ENCODE measurements around the gene APOL1.
"Not testable (repeated sequence)": the region's sequence is repeated elsewhere in the genome, so short reads cannot be mapped to it uniquely, and the experiment has no call there.

APOL1 gene

GRCh38 chr22:36224245-36224644, 28.7 kb upstream of the APOL1 start:
- Histone ChIP-seq H3K4me3 (ENCODE audit: low read depth in 1 of 2, low read length in 2 of 2) (no peak overlapping the region), H3K36me3 (ENCODE audit: control insufficient read depth in 1 of 2, insufficient read depth in 2 of 2, low read length in 2 of 2) (peaks cover 7 to 25% of the 10 kb centered on the region in 2 donors), H3K9ac (ENCODE audit: low read depth in 1 of 2, low read length in 2 of 2) (no peak overlapping the region), H3K27ac (ENCODE audit: low read depth, low read length) (no peak overlapping the region), H3K4me1 (ENCODE audit: control insufficient read depth in 1 of 2, insufficient read depth in 2 of 2, low read length in 2 of 2) (peaks cover 5 to 8% of the 10 kb centered on the region in 2 donors), H3K27me3 (ENCODE audit: control insufficient read depth in 1 of 2, insufficient read depth in 2 of 2, low read length in 2 of 2) (no peaks in the 10 kb centered on the region), H3K9me3 (ENCODE audit: control insufficient read depth in 1 of 2, low read length in 2 of 2) (no peaks in the 10 kb centered on the region)

DNA sequence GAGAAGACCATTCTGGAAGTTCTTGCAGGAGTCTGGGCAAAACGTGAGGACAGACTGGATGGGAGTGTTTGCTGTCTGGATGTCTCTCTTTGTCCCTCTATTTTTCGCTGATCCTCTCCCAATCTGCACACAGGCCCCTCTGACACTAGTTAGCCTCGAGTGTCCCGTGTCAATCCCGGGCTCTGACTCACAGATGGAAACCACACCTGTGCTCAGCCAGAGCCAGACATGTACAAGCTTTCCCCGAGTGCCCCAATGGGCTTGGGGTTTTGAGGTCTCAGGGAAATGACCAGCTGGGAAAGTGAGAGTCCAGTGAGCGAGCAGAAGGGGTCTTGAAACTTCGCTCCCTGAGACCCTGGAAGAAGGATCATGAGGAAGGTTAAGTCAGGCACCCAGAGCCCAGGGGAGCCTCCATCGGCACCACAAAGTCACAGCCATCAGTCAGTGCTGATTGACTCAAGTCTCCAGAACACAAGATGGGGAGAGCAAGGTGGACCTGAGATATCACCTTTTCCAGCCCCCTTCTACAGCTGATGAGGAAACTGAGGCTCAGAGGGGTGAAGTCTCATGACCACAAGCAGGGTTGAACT, 27.5 kb upstream of the APOL1 start:
- Histone ChIP-seq H3K27me3 (ENCODE audit: control insufficient read depth in 1 of 2, insufficient read depth in 2 of 2, low read length in 2 of 2) (no peaks in the 10 kb centered on the region), H3K36me3 (ENCODE audit: control insufficient read depth in 1 of 2, insufficient read depth in 2 of 2, low read length in 2 of 2) (peaks cover 10 to 33% of the 10 kb centered on the region in 2 donors), H3K4me1 (ENCODE audit: control insufficient read depth in 1 of 2, insufficient read depth in 2 of 2, low read length in 2 of 2) (peaks cover 5% of the 10 kb centered on the region in 2 donors), H3K9ac (ENCODE audit: low read depth in 1 of 2, low read length in 2 of 2) (no peak overlapping the region), H3K27ac (ENCODE audit: low read depth, low read length) (no peak overlapping the region), H3K4me3 (ENCODE audit: low read depth in 1 of 2, low read length in 2 of 2) (no peak overlapping the region), H3K9me3 (ENCODE audit: control insufficient read depth in 1 of 2, low read length in 2 of 2) (no peaks in the 10 kb centered on the region)

DNA sequence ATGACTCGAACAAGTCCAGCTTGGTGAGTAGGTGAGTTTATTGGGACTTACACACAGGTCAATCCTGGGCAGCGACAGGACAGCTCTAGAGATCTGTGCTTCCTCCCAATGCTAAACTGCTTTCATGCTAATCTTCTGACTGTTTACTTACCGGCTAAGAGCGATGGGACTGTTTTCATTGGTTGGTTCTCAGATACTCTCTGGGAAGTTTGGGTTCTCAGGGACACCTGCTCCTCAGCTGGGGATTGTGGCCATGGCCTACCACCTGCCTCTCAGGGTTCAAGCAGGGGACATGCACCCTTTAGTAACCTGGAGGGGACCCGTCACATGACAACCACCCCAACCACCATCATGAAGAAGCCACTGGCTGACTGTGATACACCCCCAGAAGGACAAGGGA, 26.7 kb upstream of the APOL1 start:
- H3K36me3 ChIP-seq (ENCODE audit: control insufficient read depth in 1 of 2, insufficient read depth in 2 of 2, low read length in 2 of 2): peaks cover 14 to 40% of the 10 kb centered on the region in 2 donors
- no peaks in the 10 kb centered on the region for H3K9me3 ChIP-seq (ENCODE audit: control insufficient read depth in 1 of 2, low read length in 2 of 2)
- no peak overlapping the region for H3K4me3 ChIP-seq (ENCODE audit: low read depth in 1 of 2, low read length in 2 of 2)
- H3K27ac ChIP-seq (ENCODE audit: low read depth, low read length): no peak overlapping the region
- H3K9ac ChIP-seq (ENCODE audit: low read depth in 1 of 2, low read length in 2 of 2): no peak overlapping the region
- peaks cover 0 to 5% of the 10 kb centered on the region in 2 donors for H3K4me1 ChIP-seq (ENCODE audit: control insufficient read depth in 1 of 2, insufficient read depth in 2 of 2, low read length in 2 of 2)
- no peaks in the 10 kb centered on the region for H3K27me3 ChIP-seq (ENCODE audit: control insufficient read depth in 1 of 2, insufficient read depth in 2 of 2, low read length in 2 of 2)

GRCh38 chr22:36227396-36227795, 25.5 kb upstream of the APOL1 start:
- no peak overlapping the region for H3K27ac ChIP-seq (ENCODE audit: low read depth, low read length)
- H3K36me3 ChIP-seq (ENCODE audit: control insufficient read depth in 1 of 2, insufficient read depth in 2 of 2, low read length in 2 of 2): peaks cover 14 to 52% of the 10 kb centered on the region in 2 donors
- no peak overlapping the region for H3K9ac ChIP-seq (ENCODE audit: low read depth in 1 of 2, low read length in 2 of 2)
- H3K4me3 ChIP-seq (ENCODE audit: low read depth in 1 of 2, low read length in 2 of 2): no peak overlapping the region
- H3K4me1 ChIP-seq (ENCODE audit: control insufficient read depth in 1 of 2, insufficient read depth in 2 of 2, low read length in 2 of 2): no peaks in the 10 kb centered on the region
- no peaks in the 10 kb centered on the region for H3K27me3 ChIP-seq (ENCODE audit: control insufficient read depth in 1 of 2, insufficient read depth in 2 of 2, low read length in 2 of 2)
- no peaks in the 10 kb centered on the region for H3K9me3 ChIP-seq (ENCODE audit: control insufficient read depth in 1 of 2, low read length in 2 of 2)

GRCh38 chr22:36227806-36228205, 25.1 kb upstream of the APOL1 start:
- no peak overlapping the region for H3K27ac ChIP-seq (ENCODE audit: low read depth, low read length)
- no peaks in the 10 kb centered on the region for H3K4me1 ChIP-seq (ENCODE audit: control insufficient read depth in 1 of 2, insufficient read depth in 2 of 2, low read length in 2 of 2)

DNA sequence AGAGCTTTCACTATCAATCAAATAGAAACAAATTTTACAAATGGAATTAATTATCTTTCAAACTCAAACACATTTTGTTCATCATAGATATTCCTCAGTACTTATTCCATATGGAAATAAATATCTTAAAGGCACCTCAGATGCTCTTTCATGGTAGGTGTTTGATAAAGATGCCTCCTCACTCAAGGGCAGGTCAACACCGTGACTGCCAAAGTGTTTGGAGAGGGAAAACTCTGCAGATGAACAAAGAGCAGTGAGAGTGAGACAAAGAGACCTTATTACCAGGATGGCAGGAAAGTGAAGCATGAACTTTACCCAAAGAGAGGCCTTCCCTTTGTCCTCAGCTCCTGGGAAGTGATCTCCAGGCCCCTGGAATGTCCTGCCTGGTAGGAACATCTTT, 24.6 kb upstream of the APOL1 start:
- H3K9ac ChIP-seq (ENCODE audit: low read depth in 1 of 2, low read length in 2 of 2); H3K4me3 ChIP-seq (ENCODE audit: low read depth in 1 of 2, low read length in 2 of 2); H3K27ac ChIP-seq (ENCODE audit: low read depth, low read length); H3K4me1 ChIP-seq (ENCODE audit: control insufficient read depth in 1 of 2, insufficient read depth in 2 of 2, low read length in 2 of 2); H3K9me3 ChIP-seq (ENCODE audit: control insufficient read depth in 1 of 2, low read length in 2 of 2); H3K27me3 ChIP-seq (ENCODE audit: control insufficient read depth in 1 of 2, insufficient read depth in 2 of 2, low read length in 2 of 2): not testable (repeated sequence)
- H3K36me3 ChIP-seq (ENCODE audit: control insufficient read depth in 1 of 2, insufficient read depth in 2 of 2, low read length in 2 of 2): peaks cover 17 to 62% of the 10 kb centered on the region in 2 donors

More at GRCh38 chr22:36227806-36228205, 25.1 kb upstream of the APOL1 start:
- Histone ChIP-seq H3K27me3 (ENCODE audit: control insufficient read depth in 1 of 2, insufficient read depth in 2 of 2, low read length in 2 of 2) (no peaks in the 10 kb centered on the region), H3K9me3 (ENCODE audit: control insufficient read depth in 1 of 2, low read length in 2 of 2) (no peaks in the 10 kb centered on the region), H3K9ac (ENCODE audit: low read depth in 1 of 2, low read length in 2 of 2) (no peak overlapping the region), H3K36me3 (ENCODE audit: control insufficient read depth in 1 of 2, insufficient read depth in 2 of 2, low read length in 2 of 2) (peaks cover 14 to 57% of the 10 kb centered on the region in 2 donors), H3K4me3 (ENCODE audit: low read depth in 1 of 2, low read length in 2 of 2) (no peak overlapping the region)

- H3K4me3 ChIP-seq (ENCODE audit: low read depth in 1 of 2, low read length in 2 of 2): no peak overlapping the region
- H3K36me3 ChIP-seq (ENCODE audit: control insufficient read depth in 1 of 2, insufficient read depth in 2 of 2, low read length in 2 of 2): peaks cover 21 to 68% of the 10 kb centered on the region in 2 donors
- H3K27ac ChIP-seq (ENCODE audit: low read depth, low read length): no peak overlapping the region
- no peak overlapping the region for H3K9ac ChIP-seq (ENCODE audit: low read depth in 1 of 2, low read length in 2 of 2)
- H3K9me3 ChIP-seq (ENCODE audit: control insufficient read depth in 1 of 2, low read length in 2 of 2): no peaks in the 10 kb centered on the region
- H3K27me3 ChIP-seq (ENCODE audit: control insufficient read depth in 1 of 2, insufficient read depth in 2 of 2, low read length in 2 of 2): no peaks in the 10 kb centered on the region
- H3K4me1 ChIP-seq (ENCODE audit: control insufficient read depth in 1 of 2, insufficient read depth in 2 of 2, low read length in 2 of 2): peaks cover 0 to 4% of the 10 kb centered on the region in 2 donors
Measured at GRCh38 chr22:36228944-36229343, 24.0 kb upstream of the APOL1 start.

DNA sequence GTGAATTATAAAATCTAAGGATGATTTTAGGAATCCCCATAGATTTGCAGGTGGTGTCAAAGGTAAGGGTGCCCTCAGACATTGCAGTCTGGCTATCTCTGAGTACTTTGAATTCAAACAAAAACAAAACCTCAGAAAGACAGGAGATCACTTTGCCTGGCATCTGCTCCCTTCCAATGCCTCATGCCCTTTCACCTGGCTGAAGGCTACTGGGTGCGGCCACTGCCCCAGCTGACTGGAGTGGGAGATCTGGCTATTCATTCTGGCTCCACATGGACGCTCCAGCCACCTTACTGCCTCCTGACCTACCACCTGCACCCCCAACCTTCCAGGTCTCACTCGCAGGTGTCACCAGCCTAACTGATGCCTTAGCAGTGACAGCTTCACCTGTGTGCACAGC, 23.3 kb upstream of the APOL1 start:
- not testable (repeated sequence) for H3K27ac ChIP-seq (ENCODE audit: low read depth, low read length); H3K9ac ChIP-seq (ENCODE audit: low read depth in 1 of 2, low read length in 2 of 2); H3K4me3 ChIP-seq (ENCODE audit: low read depth in 1 of 2, low read length in 2 of 2); H3K9me3 ChIP-seq (ENCODE audit: control insufficient read depth in 1 of 2, low read length in 2 of 2); H3K4me1 ChIP-seq (ENCODE audit: control insufficient read depth in 1 of 2, insufficient read depth in 2 of 2, low read length in 2 of 2); H3K27me3 ChIP-seq (ENCODE audit: control insufficient read depth in 1 of 2, insufficient read depth in 2 of 2, low read length in 2 of 2)
- H3K36me3 ChIP-seq (ENCODE audit: control insufficient read depth in 1 of 2, insufficient read depth in 2 of 2, low read length in 2 of 2): peaks cover 22 to 68% of the 10 kb centered on the region in 2 donors

- not testable (repeated sequence) for H3K9me3 ChIP-seq (ENCODE audit: control insufficient read depth in 1 of 2, low read length in 2 of 2); H3K4me1 ChIP-seq (ENCODE audit: control insufficient read depth in 1 of 2, insufficient read depth in 2 of 2, low read length in 2 of 2); H3K4me3 ChIP-seq (ENCODE audit: low read depth in 1 of 2, low read length in 2 of 2); H3K27ac ChIP-seq (ENCODE audit: low read depth, low read length); H3K9ac ChIP-seq (ENCODE audit: low read depth in 1 of 2, low read length in 2 of 2); H3K27me3 ChIP-seq (ENCODE audit: control insufficient read depth in 1 of 2, insufficient read depth in 2 of 2, low read length in 2 of 2)
- H3K36me3 ChIP-seq (ENCODE audit: control insufficient read depth in 1 of 2, insufficient read depth in 2 of 2, low read length in 2 of 2): peaks cover 27 to 68% of the 10 kb centered on the region in 2 donors
Measured at GRCh38 chr22:36231051-36231450, 21.9 kb upstream of the APOL1 start.

DNA sequence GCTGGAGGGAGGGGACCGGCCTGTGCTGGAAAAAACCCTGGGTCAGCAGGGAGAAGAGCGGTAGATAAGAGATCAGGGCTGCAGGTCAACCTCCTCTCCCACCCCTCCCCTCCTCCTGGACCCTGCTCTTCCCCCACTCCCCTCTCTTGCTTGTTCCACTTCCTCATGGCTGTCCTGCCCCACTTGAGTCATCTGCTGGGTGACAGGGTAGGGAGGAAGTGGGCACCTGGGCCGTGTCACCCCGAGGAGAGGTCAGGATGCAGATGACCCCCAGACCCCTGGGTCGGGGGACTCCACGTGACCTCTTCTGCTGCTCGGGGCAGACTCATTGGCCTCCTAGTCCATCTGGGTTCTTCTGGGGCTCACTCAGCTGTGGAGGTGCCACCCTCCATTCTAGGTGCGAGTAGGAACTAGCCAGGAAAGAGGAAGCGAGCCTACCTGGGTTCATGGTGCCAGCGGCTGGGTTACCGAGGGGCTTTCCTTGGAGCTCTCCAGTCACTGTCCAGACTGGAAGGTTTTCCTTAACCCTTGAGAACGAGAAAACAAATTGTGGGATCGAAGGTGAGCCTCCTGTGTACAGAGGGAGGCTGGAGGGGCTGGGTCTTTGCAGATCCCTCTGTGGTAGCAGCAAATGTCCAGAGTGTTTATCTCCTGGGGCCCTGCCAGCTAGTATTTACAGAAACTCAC, 20.1 kb upstream of the APOL1 start:
- H3K27me3 ChIP-seq (ENCODE audit: control insufficient read depth in 1 of 2, insufficient read depth in 2 of 2, low read length in 2 of 2): no peaks in the 10 kb centered on the region
- H3K4me3 ChIP-seq (ENCODE audit: low read depth in 1 of 2, low read length in 2 of 2): no peak overlapping the region
- H3K27ac ChIP-seq (ENCODE audit: low read depth, low read length): no peak overlapping the region
- H3K9ac ChIP-seq (ENCODE audit: low read depth in 1 of 2, low read length in 2 of 2): no peak overlapping the region
- H3K36me3 ChIP-seq (ENCODE audit: control insufficient read depth in 1 of 2, insufficient read depth in 2 of 2, low read length in 2 of 2): peaks cover 22 to 56% of the 10 kb centered on the region in 2 donors
- no peaks in the 10 kb centered on the region for H3K9me3 ChIP-seq (ENCODE audit: control insufficient read depth in 1 of 2, low read length in 2 of 2)
- H3K4me1 ChIP-seq (ENCODE audit: control insufficient read depth in 1 of 2, insufficient read depth in 2 of 2, low read length in 2 of 2): peaks cover 22 to 25% of the 10 kb centered on the region in 2 donors
